WTC11 (cell line): ENCODE results near the gene KCNK15. TPM values are rescaled to one million over a fixed set of nuclear protein-coding genes. Genes with fewer than 3 reads are reported as not detected.

Experiments used
- ATAC-seq: fragments of 200-7000 bp; cut with Tn5 transposase; 2 replicates; pipeline ENCODE4 v1.10.0; 2021; ENCODE audit warnings: mild to moderate bottlenecking, moderate library complexity
- CTCF ChIA-PET: fragments of 300-600 bp; sonication (Branson Sonifier 250); formaldehyde crosslinking; loops from one replicate; lab custom pipeline; 2021; ENCODE audit warnings: antibody characterized with exemption; lab: Charles Lee
- POLR2A ChIA-PET: fragments of 350-600 bp; sonication (Branson Sonifier 250); formaldehyde crosslinking; loops from one replicate; lab custom pipeline; 2021; ENCODE audit warnings: antibody characterized with exemption; lab: Charles Lee
- DNase-seq: peaks from one replicate; pipeline ENCODE4 v3.0.0; 2021; ENCODE audit warnings: low spot score
- H3K27ac Mint-ChIP-seq: 2 replicates; pipeline ENCODE4 v1.8.0; 2021; ENCODE audit warnings: mixed read lengths
- H3K27me3 Mint-ChIP-seq: 2 replicates; pipeline ENCODE4 v1.8.0; 2021; ENCODE audit warnings: low read depth, mild to moderate bottlenecking, moderate library complexity, mixed read lengths
- H3K36me3 Mint-ChIP-seq: 2 replicates; pipeline ENCODE4 v1.8.0; 2021; ENCODE audit warnings: mixed read lengths
- H3K4me1 Mint-ChIP-seq: 2 replicates; pipeline ENCODE4 v1.8.0; 2022; ENCODE audit warnings: mixed read lengths
- H3K4me3 Mint-ChIP-seq: 2 replicates; pipeline ENCODE4 v1.8.0; 2021; ENCODE audit warnings: mild to moderate bottlenecking, moderate library complexity, mixed read lengths
- H3K9me3 Mint-ChIP-seq: 2 replicates; pipeline ENCODE4 v1.8.0; 2021; ENCODE audit warnings: mixed read lengths
- CREB1 ChIP-seq: sonication (generic); formaldehyde crosslinking; IDR thresholded peaks from 2 replicates; pipeline ENCODE4 v1.8.0; 2023; ENCODE audit warnings: mild to moderate bottlenecking, missing genetic modification reagents
- ELF4 ChIP-seq: sonication (generic); formaldehyde crosslinking; IDR thresholded peaks from 2 replicates; pipeline ENCODE4 v1.8.1; 2022; ENCODE audit warnings: low read depth, mild to moderate bottlenecking, moderate library complexity, missing genetic modification reagents
- NFE2L1 ChIP-seq: sonication (generic); formaldehyde crosslinking; IDR thresholded peaks from 2 replicates; pipeline ENCODE4 v1.8.1; 2023; ENCODE audit warnings: missing genetic modification reagents
- NR2C2 ChIP-seq: sonication (generic); formaldehyde crosslinking; IDR thresholded peaks from 2 replicates; pipeline ENCODE4 v1.8.0; 2022; ENCODE audit warnings: mild to moderate bottlenecking, missing genetic modification reagents
- NR3C1 ChIP-seq: sonication (generic); formaldehyde crosslinking; conservative IDR thresholded peaks from 2 replicates; pipeline ENCODE4 v1.8.1; 2023; ENCODE audit warnings: low read depth, mild to moderate bottlenecking, missing genetic modification reagents
- ZNF232 ChIP-seq: sonication (generic); formaldehyde crosslinking; IDR thresholded peaks from 2 replicates; pipeline ENCODE4 v1.8.0; 2022; ENCODE audit warnings: mild to moderate bottlenecking, missing genetic modification reagents
- ZNF263 ChIP-seq: sonication (generic); formaldehyde crosslinking; IDR thresholded peaks from 2 replicates; pipeline ENCODE4 v1.8.1; 2022; ENCODE audit warnings: low read depth, mild to moderate bottlenecking, moderate library complexity, missing genetic modification reagents
- total RNA-seq: library from RNA; stranded (reverse); gene quantifications from 3 replicates; pipeline ENCODE4 v1.2.3, GENCODE V29; 2021
- TF ChIP-seq, protein P1 (sequence below): sonication (generic); formaldehyde crosslinking; IDR thresholded peaks from 2 replicates; pipeline ENCODE4 v1.8.1; 2023; ENCODE audit warnings: mild to moderate bottlenecking, missing genetic modification reagents
- TF ChIP-seq, protein P2 (sequence below): fragments of 250-450 bp; sonication (Bioruptor Pico); IDR thresholded peaks from 2 replicates; pipeline ENCODE4 v1.8.0; 2021; ENCODE audit warnings: mild to moderate bottlenecking
- TF ChIP-seq, protein P3 (sequence below): sonication (generic); formaldehyde crosslinking; IDR thresholded peaks from 2 replicates; pipeline ENCODE4 v1.8.1; 2022; ENCODE audit warnings: low read depth, missing genetic modification reagents, borderline replicate concordance
- TF ChIP-seq, protein P4 (sequence below): sonication (generic); formaldehyde crosslinking; IDR thresholded peaks from 2 replicates; pipeline ENCODE4 v1.8.0; 2023; ENCODE audit warnings: mild to moderate bottlenecking, missing genetic modification reagents
- TF ChIP-seq, protein P5 (sequence below): sonication (generic); formaldehyde crosslinking; IDR thresholded peaks from 2 replicates; pipeline ENCODE4 v1.8.1; 2022; ENCODE audit warnings: low read depth, mild to moderate bottlenecking, moderate library complexity, missing genetic modification reagents, borderline replicate concordance
- TF ChIP-seq, protein P6 (sequence below): sonication (generic); formaldehyde crosslinking; conservative IDR thresholded peaks from 2 replicates; pipeline ENCODE4 v1.8.1; 2023; ENCODE audit warnings: mild to moderate bottlenecking, low read depth, missing genetic modification reagents, moderate library complexity
- TF ChIP-seq, protein P7 (sequence below): fragments of 250-450 bp; sonication (Bioruptor Pico); conservative IDR thresholded peaks from 2 replicates; pipeline ENCODE4 v1.9.0; 2021; ENCODE audit warnings: mild to moderate bottlenecking
- TF ChIP-seq, protein P8 (sequence below): fragments of 250-450 bp; sonication (Bioruptor Pico); IDR thresholded peaks from 2 replicates; pipeline ENCODE4 v1.9.0; 2021; ENCODE audit warnings: moderate library complexity, mild to moderate bottlenecking, inconsistent platforms, borderline replicate concordance
- TF ChIP-seq, protein P9 (sequence below): fragments of 250-450 bp; sonication (Bioruptor Pico); IDR thresholded peaks from 2 replicates; pipeline ENCODE4 v1.9.0; 2021; ENCODE audit warnings: mild to moderate bottlenecking, borderline replicate concordance

KCNK15 gene
- total RNA-seq, 1 experiment from 2014 or later, result 0.24 TPM

DNA sequence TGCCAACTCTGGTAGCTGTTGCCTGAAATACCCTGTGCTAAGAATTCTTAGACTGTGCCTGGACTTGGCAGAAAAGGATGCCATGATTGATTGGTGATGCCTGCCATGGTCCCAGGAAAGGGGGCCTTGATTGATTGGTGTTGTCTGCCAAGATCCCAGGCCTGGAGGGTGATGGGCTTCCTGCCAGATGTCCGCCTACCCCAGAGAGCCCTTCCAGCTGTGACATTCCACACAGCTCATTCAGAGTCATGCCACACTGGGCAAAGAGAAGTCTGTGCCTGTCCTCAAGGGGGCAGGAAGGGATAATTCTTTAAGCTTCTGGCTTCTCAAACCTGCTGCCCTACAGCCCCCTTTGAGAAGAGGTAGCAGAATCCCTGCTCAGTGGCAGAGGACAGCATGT, 40.1 kb downstream of the KCNK15 start (continued):
- TF ChIP-seq, protein P1, sequence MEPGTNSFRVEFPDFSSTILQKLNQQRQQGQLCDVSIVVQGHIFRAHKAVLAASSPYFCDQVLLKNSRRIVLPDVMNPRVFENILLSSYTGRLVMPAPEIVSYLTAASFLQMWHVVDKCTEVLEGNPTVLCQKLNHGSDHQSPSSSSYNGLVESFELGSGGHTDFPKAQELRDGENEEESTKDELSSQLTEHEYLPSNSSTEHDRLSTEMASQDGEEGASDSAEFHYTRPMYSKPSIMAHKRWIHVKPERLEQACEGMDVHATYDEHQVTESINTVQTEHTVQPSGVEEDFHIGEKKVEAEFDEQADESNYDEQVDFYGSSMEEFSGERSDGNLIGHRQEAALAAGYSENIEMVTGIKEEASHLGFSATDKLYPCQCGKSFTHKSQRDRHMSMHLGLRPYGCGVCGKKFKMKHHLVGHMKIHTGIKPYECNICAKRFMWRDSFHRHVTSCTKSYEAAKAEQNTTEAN, result no peak
- TF ChIP-seq, protein P2, sequence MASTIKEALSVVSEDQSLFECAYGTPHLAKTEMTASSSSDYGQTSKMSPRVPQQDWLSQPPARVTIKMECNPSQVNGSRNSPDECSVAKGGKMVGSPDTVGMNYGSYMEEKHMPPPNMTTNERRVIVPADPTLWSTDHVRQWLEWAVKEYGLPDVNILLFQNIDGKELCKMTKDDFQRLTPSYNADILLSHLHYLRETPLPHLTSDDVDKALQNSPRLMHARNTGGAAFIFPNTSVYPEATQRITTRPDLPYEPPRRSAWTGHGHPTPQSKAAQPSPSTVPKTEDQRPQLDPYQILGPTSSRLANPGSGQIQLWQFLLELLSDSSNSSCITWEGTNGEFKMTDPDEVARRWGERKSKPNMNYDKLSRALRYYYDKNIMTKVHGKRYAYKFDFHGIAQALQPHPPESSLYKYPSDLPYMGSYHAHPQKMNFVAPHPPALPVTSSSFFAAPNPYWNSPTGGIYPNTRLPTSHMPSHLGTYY (CRISPR knock-in tag), result no peak

DNA sequence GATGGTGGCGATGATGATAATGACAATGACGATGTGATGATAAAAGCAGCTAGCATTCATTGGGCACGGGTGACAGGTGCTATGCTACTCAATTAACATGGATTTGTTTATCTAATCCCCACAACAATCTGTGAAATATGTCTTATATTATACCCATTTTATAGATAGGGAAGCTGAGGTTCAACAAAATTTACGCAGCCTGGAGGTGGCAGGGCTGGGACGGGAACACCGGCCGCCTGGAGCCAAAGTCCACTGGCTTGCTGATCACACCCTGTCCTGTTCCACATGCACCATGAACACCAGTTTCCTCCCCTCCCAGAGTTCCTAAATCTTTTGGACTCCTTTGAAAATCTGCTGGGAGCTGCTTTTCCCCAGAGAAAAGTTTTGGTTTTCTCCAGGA, 41.6 kb downstream of the KCNK15 start:
- Mint-ChIP-seq H3K9me3 (no peaks in the 10 kb centered on the region), H3K27me3 (no peaks in the 10 kb centered on the region), H3K4me3 (no peak overlapping the region), H3K27ac (no peak overlapping the region), H3K36me3 (no peaks in the 10 kb centered on the region), H3K4me1 (peaks cover 32% of the 10 kb centered on the region)
- ChIA-PET CTCF (interaction anchor here (2.7 to 4.7 kb wide), 2 partner anchors 12 to 97 kb away, joined by 21 to 65 read pairs; partner anchors contain the start of gene YWHAB), POLR2A (interaction anchor here (0.7 kb wide), 1 partner anchor 1298 kb away, joined by 5 read pairs; no protein-coding TSS in a partner anchor)
- ATAC-seq (no peak), DNase-seq (no peak)
- TF ChIP-seq, protein P3, sequence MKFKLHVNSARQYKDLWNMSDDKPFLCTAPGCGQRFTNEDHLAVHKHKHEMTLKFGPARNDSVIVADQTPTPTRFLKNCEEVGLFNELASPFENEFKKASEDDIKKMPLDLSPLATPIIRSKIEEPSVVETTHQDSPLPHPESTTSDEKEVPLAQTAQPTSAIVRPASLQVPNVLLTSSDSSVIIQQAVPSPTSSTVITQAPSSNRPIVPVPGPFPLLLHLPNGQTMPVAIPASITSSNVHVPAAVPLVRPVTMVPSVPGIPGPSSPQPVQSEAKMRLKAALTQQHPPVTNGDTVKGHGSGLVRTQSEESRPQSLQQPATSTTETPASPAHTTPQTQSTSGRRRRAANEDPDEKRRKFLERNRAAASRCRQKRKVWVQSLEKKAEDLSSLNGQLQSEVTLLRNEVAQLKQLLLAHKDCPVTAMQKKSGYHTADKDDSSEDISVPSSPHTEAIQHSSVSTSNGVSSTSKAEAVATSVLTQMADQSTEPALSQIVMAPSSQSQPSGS, result no peak
- TF ChIP-seq, protein P4, sequence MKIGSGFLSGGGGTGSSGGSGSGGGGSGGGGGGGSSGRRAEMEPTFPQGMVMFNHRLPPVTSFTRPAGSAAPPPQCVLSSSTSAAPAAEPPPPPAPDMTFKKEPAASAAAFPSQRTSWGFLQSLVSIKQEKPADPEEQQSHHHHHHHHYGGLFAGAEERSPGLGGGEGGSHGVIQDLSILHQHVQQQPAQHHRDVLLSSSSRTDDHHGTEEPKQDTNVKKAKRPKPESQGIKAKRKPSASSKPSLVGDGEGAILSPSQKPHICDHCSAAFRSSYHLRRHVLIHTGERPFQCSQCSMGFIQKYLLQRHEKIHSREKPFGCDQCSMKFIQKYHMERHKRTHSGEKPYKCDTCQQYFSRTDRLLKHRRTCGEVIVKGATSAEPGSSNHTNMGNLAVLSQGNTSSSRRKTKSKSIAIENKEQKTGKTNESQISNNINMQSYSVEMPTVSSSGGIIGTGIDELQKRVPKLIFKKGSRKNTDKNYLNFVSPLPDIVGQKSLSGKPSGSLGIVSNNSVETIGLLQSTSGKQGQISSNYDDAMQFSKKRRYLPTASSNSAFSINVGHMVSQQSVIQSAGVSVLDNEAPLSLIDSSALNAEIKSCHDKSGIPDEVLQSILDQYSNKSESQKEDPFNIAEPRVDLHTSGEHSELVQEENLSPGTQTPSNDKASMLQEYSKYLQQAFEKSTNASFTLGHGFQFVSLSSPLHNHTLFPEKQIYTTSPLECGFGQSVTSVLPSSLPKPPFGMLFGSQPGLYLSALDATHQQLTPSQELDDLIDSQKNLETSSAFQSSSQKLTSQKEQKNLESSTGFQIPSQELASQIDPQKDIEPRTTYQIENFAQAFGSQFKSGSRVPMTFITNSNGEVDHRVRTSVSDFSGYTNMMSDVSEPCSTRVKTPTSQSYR (CRISPR knock-in tag), result no peak
- TF ChIP-seq NR2C2 (CRISPR knock-in tag), result no peak
- TF ChIP-seq ZNF263 (CRISPR knock-in tag), result no peak
- TF ChIP-seq, protein P5, sequence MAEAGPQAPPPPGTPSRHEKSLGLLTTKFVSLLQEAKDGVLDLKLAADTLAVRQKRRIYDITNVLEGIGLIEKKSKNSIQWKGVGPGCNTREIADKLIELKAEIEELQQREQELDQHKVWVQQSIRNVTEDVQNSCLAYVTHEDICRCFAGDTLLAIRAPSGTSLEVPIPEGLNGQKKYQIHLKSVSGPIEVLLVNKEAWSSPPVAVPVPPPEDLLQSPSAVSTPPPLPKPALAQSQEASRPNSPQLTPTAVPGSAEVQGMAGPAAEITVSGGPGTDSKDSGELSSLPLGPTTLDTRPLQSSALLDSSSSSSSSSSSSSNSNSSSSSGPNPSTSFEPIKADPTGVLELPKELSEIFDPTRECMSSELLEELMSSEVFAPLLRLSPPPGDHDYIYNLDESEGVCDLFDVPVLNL, result no peak
- TF ChIP-seq NFE2L1 (CRISPR knock-in tag), result no peak
- TF ChIP-seq, protein P6, sequence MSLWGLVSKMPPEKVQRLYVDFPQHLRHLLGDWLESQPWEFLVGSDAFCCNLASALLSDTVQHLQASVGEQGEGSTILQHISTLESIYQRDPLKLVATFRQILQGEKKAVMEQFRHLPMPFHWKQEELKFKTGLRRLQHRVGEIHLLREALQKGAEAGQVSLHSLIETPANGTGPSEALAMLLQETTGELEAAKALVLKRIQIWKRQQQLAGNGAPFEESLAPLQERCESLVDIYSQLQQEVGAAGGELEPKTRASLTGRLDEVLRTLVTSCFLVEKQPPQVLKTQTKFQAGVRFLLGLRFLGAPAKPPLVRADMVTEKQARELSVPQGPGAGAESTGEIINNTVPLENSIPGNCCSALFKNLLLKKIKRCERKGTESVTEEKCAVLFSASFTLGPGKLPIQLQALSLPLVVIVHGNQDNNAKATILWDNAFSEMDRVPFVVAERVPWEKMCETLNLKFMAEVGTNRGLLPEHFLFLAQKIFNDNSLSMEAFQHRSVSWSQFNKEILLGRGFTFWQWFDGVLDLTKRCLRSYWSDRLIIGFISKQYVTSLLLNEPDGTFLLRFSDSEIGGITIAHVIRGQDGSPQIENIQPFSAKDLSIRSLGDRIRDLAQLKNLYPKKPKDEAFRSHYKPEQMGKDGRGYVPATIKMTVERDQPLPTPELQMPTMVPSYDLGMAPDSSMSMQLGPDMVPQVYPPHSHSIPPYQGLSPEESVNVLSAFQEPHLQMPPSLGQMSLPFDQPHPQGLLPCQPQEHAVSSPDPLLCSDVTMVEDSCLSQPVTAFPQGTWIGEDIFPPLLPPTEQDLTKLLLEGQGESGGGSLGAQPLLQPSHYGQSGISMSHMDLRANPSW (CRISPR knock-in tag), result no peak
- TF ChIP-seq, protein P7, sequence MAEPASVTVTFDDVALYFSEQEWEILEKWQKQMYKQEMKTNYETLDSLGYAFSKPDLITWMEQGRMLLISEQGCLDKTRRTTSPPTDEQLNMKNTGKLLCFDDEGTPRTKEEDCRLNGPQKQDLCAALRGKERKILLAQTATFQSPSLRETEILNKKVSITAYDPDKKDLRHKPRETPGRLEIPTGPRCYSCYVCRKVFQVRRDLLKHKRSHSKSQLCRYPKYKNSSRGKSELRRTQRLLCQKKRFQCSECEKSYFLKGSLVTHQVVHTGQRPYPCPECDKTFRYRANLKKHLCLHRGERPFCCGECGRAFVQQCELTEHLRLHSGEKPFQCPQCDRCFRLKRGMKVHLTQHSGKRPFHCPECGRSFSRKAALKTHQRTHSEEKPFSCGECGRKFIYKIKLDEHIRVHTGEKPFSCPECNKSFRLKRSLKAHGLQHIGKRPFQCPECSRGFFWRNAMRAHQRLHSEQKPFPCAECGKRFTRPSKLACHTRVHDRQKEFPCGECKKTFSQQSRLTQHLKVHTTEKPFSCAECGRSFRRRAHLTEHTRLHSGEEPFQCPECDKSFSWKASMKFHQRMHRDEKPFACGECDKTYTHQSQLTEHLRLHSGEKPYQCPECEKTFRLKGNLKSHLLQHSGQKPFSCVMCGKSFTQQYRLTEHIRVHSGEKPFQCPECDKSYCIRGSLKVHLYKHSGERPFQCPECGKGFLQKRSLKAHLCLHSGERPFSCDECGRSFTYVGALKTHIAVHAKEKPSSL (CRISPR knock-in tag), result no peak
- TF ChIP-seq, protein P8, sequence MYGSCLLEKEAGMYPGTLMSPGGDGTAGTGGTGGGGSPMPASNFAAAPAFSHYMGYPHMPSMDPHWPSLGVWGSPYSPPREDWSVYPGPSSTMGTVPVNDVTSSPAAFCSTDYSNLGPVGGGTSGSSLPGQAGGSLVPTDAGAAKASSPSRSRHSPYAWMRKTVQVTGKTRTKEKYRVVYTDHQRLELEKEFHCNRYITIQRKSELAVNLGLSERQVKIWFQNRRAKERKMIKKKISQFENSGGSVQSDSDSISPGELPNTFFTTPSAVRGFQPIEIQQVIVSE (CRISPR knock-in tag), result no peak
- TF ChIP-seq, protein P9, sequence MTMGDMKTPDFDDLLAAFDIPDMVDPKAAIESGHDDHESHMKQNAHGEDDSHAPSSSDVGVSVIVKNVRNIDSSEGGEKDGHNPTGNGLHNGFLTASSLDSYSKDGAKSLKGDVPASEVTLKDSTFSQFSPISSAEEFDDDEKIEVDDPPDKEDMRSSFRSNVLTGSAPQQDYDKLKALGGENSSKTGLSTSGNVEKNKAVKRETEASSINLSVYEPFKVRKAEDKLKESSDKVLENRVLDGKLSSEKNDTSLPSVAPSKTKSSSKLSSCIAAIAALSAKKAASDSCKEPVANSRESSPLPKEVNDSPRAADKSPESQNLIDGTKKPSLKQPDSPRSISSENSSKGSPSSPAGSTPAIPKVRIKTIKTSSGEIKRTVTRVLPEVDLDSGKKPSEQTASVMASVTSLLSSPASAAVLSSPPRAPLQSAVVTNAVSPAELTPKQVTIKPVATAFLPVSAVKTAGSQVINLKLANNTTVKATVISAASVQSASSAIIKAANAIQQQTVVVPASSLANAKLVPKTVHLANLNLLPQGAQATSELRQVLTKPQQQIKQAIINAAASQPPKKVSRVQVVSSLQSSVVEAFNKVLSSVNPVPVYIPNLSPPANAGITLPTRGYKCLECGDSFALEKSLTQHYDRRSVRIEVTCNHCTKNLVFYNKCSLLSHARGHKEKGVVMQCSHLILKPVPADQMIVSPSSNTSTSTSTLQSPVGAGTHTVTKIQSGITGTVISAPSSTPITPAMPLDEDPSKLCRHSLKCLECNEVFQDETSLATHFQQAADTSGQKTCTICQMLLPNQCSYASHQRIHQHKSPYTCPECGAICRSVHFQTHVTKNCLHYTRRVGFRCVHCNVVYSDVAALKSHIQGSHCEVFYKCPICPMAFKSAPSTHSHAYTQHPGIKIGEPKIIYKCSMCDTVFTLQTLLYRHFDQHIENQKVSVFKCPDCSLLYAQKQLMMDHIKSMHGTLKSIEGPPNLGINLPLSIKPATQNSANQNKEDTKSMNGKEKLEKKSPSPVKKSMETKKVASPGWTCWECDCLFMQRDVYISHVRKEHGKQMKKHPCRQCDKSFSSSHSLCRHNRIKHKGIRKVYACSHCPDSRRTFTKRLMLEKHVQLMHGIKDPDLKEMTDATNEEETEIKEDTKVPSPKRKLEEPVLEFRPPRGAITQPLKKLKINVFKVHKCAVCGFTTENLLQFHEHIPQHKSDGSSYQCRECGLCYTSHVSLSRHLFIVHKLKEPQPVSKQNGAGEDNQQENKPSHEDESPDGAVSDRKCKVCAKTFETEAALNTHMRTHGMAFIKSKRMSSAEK (CRISPR knock-in tag), result no peak
- TF ChIP-seq ELF4 (CRISPR knock-in tag), result no peak
- no peak for TF ChIP-seq NR3C1
- no peak for TF ChIP-seq ZNF232 (CRISPR knock-in tag)
- no peak for TF ChIP-seq CREB1 (CRISPR knock-in tag)
